Brain microvascular endothelial cell (primary cell): ENCODE data around the gene SLC1A4.
A peak's percentile ranks its signal among the peaks of the same experiment; 100 is the strongest.

Source experiments
- DNase-seq: peaks from one replicate; pipeline ENCODE4 v3.0.0-alpha.2; 2020
- H3K27ac ChIP-seq: fragments of 250-450 bp; sonication (Bioruptor Pico); 2 replicates; pipeline ENCODE4 v1.5.1; 2020; ENCODE audit warnings: mild to moderate bottlenecking, moderate library complexity
- H3K27me3 ChIP-seq: fragments of 250-450 bp; sonication (Bioruptor Pico); replicated peaks from 2 replicates; pipeline ENCODE4 v1.5.1; 2020; ENCODE audit warnings: mild to moderate bottlenecking
- H3K36me3 ChIP-seq: fragments of 250-450 bp; sonication (Bioruptor Pico); replicated peaks from 2 replicates; pipeline ENCODE4 v1.5.1; 2020; ENCODE audit warnings: mild to moderate bottlenecking
- H3K4me3 ChIP-seq: 2 replicates; pipeline ENCODE4 v1.5.1; 2011; ENCODE audit warnings: low read depth, mild to moderate bottlenecking, control low read depth, low read length, moderate library complexity
- in situ Hi-C: cut with HindIII; loops from 2 replicates; pipeline ENCODE4 v1.10.0; 2017; ENCODE audit warnings: low sequenced_read_pairs, low pct_ligation_motif_present
- TF ChIP-seq, protein P1 (sequence below): IDR thresholded peaks from 2 replicates; pipeline ENCODE4 v1.5.1; 2011; ENCODE audit warnings: low read depth, mild to moderate bottlenecking, moderate library complexity, low read length, control low read depth, inconsistent platforms; ENCODE audit errors: missing control alignments

SLC1A4 gene

DNA sequence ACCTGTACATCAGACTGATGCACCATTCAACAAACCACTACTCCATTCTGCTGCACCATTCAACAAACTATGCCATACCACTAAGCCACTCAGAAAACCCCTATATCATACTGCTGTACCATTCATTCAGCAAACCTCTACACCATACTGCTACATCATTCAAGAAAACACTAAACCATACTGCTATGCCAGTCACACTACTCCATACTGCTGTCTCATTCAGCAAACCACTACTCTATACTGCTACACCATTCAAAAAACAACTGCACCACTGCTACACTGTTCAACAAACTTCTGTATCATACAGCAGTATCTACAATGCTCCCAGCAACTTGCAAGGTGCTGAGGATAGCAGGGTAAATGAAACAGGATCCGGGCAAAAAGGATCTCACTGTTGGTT lies 12.9 kb upstream of the SLC1A4 start:
- no peaks in the 10 kb centered on the region for H3K27me3 ChIP-seq
- in situ Hi-C loops: no loop called here
- no peak overlapping the region for H3K4me3 ChIP-seq
- no peak for DNase-seq
- no peak overlapping the region for H3K27ac ChIP-seq
- TF ChIP-seq, protein P1, sequence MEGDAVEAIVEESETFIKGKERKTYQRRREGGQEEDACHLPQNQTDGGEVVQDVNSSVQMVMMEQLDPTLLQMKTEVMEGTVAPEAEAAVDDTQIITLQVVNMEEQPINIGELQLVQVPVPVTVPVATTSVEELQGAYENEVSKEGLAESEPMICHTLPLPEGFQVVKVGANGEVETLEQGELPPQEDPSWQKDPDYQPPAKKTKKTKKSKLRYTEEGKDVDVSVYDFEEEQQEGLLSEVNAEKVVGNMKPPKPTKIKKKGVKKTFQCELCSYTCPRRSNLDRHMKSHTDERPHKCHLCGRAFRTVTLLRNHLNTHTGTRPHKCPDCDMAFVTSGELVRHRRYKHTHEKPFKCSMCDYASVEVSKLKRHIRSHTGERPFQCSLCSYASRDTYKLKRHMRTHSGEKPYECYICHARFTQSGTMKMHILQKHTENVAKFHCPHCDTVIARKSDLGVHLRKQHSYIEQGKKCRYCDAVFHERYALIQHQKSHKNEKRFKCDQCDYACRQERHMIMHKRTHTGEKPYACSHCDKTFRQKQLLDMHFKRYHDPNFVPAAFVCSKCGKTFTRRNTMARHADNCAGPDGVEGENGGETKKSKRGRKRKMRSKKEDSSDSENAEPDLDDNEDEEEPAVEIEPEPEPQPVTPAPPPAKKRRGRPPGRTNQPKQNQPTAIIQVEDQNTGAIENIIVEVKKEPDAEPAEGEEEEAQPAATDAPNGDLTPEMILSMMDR: no peak
- no peaks in the 10 kb centered on the region for H3K36me3 ChIP-seq

DNA sequence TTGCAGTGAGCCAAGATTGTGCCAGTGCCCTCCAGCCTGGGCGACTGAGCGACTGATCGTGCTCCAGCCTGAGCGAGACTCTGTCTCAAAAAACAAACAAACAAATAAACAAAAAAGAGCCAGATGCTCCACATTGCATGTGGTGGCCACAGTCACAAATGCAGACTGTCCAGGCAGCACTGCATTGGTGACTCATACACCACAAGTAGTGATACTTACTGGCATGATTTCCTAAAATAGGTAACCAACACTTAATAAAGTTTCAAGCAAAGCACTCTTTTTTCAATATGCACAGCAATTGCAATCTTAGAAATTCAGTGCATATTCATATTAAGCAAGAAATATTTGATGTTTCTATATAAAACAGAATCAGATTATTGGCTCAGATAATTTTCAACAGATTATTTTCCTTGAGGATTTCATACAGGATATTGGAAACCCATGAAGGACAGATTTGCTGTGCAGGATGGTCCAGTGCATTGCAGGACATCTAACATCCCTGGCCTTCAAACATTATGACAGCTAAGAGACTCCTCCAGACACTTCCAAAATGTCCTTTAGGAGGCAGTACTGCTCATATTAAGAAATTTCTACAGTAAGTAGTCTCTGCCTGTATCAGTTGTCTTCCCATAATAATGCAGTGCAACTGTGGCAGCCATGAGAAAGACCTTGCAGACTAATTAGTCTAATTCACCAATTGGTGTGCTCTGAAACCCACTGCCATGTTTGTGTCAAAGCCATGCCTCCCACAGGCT lies 10.5 kb upstream of the SLC1A4 start:
- H3K36me3 ChIP-seq: no peaks in the 10 kb centered on the region
- TF ChIP-seq, protein P1: peak; percentile 27
- no peak overlapping the region for H3K27ac ChIP-seq
- no peaks in the 10 kb centered on the region for H3K27me3 ChIP-seq
- DNase-seq: peak; percentile 29
- H3K4me3 ChIP-seq: no peak overlapping the region
- in situ Hi-C loops: no loop called here

DNA sequence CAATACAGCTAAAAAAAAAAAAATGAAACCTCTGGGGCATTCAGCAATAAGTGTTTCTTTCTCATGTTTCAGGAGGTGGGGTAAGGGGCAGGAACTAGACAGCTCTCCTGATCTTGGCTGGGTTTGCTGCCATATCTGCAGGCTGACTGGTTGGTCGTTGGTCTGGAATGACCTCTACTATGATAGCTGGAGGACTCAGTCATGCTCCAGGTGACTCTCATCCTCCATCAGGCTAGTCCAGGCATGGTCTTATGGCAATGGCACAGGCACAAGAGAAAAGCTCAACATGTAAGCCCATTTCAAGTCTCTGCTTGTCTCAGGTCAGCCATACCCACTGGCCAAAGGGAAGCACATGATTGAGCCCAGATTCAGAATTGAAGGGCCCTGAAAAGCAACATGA lies 9.5 kb upstream of the SLC1A4 start:
- H3K4me3 ChIP-seq: no peak overlapping the region
- in situ Hi-C loops: no loop called here
- TF ChIP-seq, protein P1: no peak
- H3K36me3 ChIP-seq: no peaks in the 10 kb centered on the region
- DNase-seq: no peak
- no peak overlapping the region for H3K27ac ChIP-seq
- no peaks in the 10 kb centered on the region for H3K27me3 ChIP-seq

DNA sequence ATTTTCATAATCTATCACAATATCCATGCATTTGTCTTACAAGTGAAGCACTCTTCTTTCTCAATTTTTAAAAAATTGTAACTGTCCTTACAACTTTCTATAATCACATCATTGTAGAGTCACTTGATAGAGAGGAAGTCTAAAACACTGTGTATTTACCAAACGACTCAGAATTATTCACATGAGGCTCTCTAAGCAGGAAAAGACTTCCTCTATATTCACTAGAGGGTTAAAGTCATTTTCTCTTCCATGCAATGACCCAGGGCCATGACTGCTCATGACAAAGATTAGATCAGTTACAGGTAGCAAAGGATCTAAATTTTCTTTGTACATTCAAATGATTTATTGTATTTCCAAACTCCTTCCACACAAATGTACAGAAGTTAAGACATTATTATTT lies 9.0 kb upstream of the SLC1A4 start:
- Histone ChIP-seq H3K27me3 (no peaks in the 10 kb centered on the region), H3K27ac (no peak overlapping the region), H3K4me3 (no peak overlapping the region), H3K36me3 (no peaks in the 10 kb centered on the region)
- in situ Hi-C loops: no loop called here
- TF ChIP-seq, protein P1: no peak
- no peak for DNase-seq

DNA sequence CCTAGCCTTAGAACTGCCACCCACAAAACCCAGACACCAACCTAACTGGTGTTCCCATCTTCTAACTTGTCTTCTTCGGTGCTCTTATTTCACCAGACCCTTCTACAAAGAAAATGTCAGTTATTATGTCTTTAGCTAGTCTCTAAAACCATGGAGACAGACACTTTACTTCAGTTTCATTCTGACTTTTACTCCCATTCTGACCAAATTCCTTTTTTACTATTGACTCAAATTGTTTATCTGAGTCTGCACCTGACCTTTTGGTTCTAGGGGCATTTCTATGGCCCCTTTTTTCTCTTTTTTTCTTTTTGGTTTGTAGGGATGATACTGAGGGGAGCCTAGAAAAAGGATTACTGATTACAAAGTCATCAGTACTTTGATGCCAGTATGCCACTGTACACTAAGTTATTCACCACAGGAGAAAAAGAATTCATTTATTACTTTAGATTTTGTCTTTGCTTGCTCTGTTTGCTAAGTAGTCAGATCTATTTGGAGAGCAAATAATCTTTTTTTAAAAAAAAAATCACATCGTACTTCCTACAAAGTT lies 6.8 kb upstream of the SLC1A4 start:
- no peaks in the 10 kb centered on the region for H3K36me3 ChIP-seq
- no peak overlapping the region for H3K4me3 ChIP-seq
- no peaks in the 10 kb centered on the region for H3K27me3 ChIP-seq
- in situ Hi-C loops: no loop called here
- H3K27ac ChIP-seq: no peak overlapping the region
- TF ChIP-seq, protein P1: no peak
- no peak for DNase-seq

DNA sequence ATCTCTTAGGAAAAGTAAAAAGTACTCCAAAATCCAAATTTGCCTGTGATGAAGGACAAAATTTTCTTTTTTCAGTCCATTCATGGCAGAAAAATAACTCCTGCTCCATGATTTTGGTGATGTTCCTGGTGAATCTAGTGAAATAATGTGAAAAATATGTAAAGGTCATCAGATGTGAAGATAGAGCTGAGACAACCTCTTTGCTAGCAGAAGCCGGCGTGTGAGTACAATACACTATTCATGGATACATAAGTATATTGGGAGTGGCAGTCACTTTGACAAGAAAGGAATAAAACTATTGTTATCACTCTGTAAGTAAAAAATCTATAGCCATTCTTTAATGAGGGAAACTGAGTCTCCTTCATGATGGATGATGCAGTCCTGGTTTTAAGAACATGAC lies 6.3 kb upstream of the SLC1A4 start:
- no peaks in the 10 kb centered on the region for H3K27me3 ChIP-seq
- H3K4me3 ChIP-seq: no peak overlapping the region
- TF ChIP-seq, protein P1: no peak
- H3K36me3 ChIP-seq: no peaks in the 10 kb centered on the region
- DNase-seq: no peak
- in situ Hi-C loops: no loop called here
- H3K27ac ChIP-seq: no peak overlapping the region
